ENCODE data around the gene EPHA5.
"Not testable (repeated sequence)": the region's sequence is repeated elsewhere in the genome, so short reads cannot be mapped to it uniquely, and the experiment has no call there.

EPHA5 gene

GRCh38 chr4:65344278-65344825 lies 325.9 kb downstream of the EPHA5 start:
- FAIRE-seq = no peak

GRCh38 chr4:65343342-65343741 lies 326.9 kb downstream of the EPHA5 start:
- FAIRE-seq = no peak

- no peak for FAIRE-seq
Observed at GRCh38 chr4:65341557-65341956, 328.7 kb downstream of the EPHA5 start.

GRCh38 chr4:65340382-65341109 lies 329.7 kb downstream of the EPHA5 start:
- no peak for FAIRE-seq

GRCh38 chr4:65337371-65337770 lies 332.9 kb downstream of the EPHA5 start:
- FAIRE-seq = no peak

GRCh38 chr4:65336465-65336864 lies 333.8 kb downstream of the EPHA5 start:
- no peak for FAIRE-seq

GRCh38 chr4:65316534-65316933 lies 353.8 kb downstream of the EPHA5 start:
- FAIRE-seq = no peak

GRCh38 chr4:65311120-65311519 lies 359.2 kb downstream of the EPHA5 start:
- FAIRE-seq = no peak

GRCh38 chr4:65310586-65310985 lies 359.7 kb downstream of the EPHA5 start:
- no peak for FAIRE-seq

- not testable (repeated sequence) for FAIRE-seq
Observed at GRCh38 chr4:65308626-65309025, 361.7 kb downstream of the EPHA5 start.

- FAIRE-seq = no peak
Observed at GRCh38 chr4:65302145-65302544, 368.1 kb downstream of the EPHA5 start.

- no peak for FAIRE-seq
Observed at GRCh38 chr4:65296246-65296645, 374.0 kb downstream of the EPHA5 start.

- FAIRE-seq = no peak
Observed at GRCh38 chr4:65287071-65287470, 383.2 kb downstream of the EPHA5 start.
